Neural cell (in vitro differentiated cells): ENCODE data around the gene CMTM5. TPM values are rescaled to one million over a fixed set of nuclear protein-coding genes. Genes with fewer than 3 reads are reported as not detected.

Experiments
- H2AFZ ChIP-seq: fragments of 200-600, 300-800 bp; sonication (generic), shearing (Covaris generic); 2 replicates; pipeline ENCODE4 v1.6.0; 2014; ENCODE audit warnings: low read depth, mild to moderate bottlenecking, antibody characterized with exemption, low read length, moderate library complexity
- H3F3A ChIP-seq: fragments of 200-600 bp; shearing (Covaris generic); 2 replicates; pipeline ENCODE4 v1.6.1; 2016; ENCODE audit warnings: mild to moderate bottlenecking, moderate library complexity, mixed read lengths, antibody characterized with exemption, low read length; ENCODE audit not compliant: insufficient read depth, poor library complexity, severe bottlenecking
- H3K27ac ChIP-seq: fragments of 200-600, 300-800 bp; sonication (generic), shearing (Covaris generic); 2 replicates; pipeline ENCODE4 v1.5.1; 2014; ENCODE audit warnings: mild to moderate bottlenecking, low read length, moderate library complexity
- H3K27me3 ChIP-seq: fragments of 300-800, 200-600 bp; sonication (generic), shearing (Covaris generic); 2 replicates; pipeline ENCODE4 v1.6.0; 2014; ENCODE audit warnings: mild to moderate bottlenecking, low read depth, low read length, moderate library complexity; ENCODE audit not compliant: insufficient read depth
- H3K36me3 ChIP-seq: fragments of 300-800, 200-600 bp; sonication (generic), shearing (Covaris generic); 2 replicates; pipeline ENCODE4 v1.5.1; 2014; ENCODE audit warnings: mild to moderate bottlenecking, antibody characterized with exemption, low read length, moderate library complexity; ENCODE audit not compliant: insufficient read depth
- H3K4me2 ChIP-seq: fragments of 300-800, 200-600 bp; sonication (generic), shearing (Covaris generic); 2 replicates; pipeline ENCODE4 v1.6.0; 2014; ENCODE audit warnings: mild to moderate bottlenecking, low read length
- H3K4me3 ChIP-seq: fragments of 300-800, 200-600 bp; sonication (generic), shearing (Covaris generic); 2 replicates; pipeline ENCODE4 v1.5.1; 2014; ENCODE audit warnings: mild to moderate bottlenecking, low read length, moderate library complexity
- H3K79me2 ChIP-seq: fragments of 200-600 bp; shearing (Covaris generic); replicated peaks from 2 replicates; pipeline ENCODE4 v1.6.0; 2014; ENCODE audit warnings: mild to moderate bottlenecking, low read length, moderate library complexity; ENCODE audit not compliant: insufficient read depth
- H3K9ac ChIP-seq: fragments of 300-800, 200-600 bp; sonication (generic), shearing (Covaris generic); 2 replicates; pipeline ENCODE4 v1.6.1; 2016; ENCODE audit warnings: mild to moderate bottlenecking, low read length, mixed read lengths
- H3K9me2 ChIP-seq: fragments of 200-600 bp; shearing (Covaris generic); 2 replicates; pipeline ENCODE4 v1.6.1; 2016; ENCODE audit warnings: mild to moderate bottlenecking, low read length, mixed read lengths; ENCODE audit not compliant: insufficient read depth
- H3K9me3 ChIP-seq: fragments of 200-600, 300-800 bp; sonication (generic), shearing (Covaris generic); 2 replicates; pipeline ENCODE4 v1.6.1; 2016; ENCODE audit warnings: mild to moderate bottlenecking, mixed run types, low read length, moderate library complexity, mixed read lengths
- H4K20me1 ChIP-seq: fragments of 200-600 bp; shearing (Covaris generic); 2 replicates; pipeline ENCODE4 v1.6.1; 2016; ENCODE audit warnings: mild to moderate bottlenecking, mixed run types; ENCODE audit not compliant: insufficient read depth
- CTCF ChIP-seq: fragments of 450-650 bp; IDR thresholded peaks from 2 replicates; pipeline ENCODE4 v1.5.1; 2014; ENCODE audit warnings: antibody characterized with exemption, mild to moderate bottlenecking, moderate library complexity; ENCODE audit not compliant: poor library complexity, severe bottlenecking
- EP300 ChIP-seq: fragments of 450-650 bp; conservative IDR thresholded peaks from 2 replicates; pipeline ENCODE4 v1.6.1; 2014; ENCODE audit warnings: antibody characterized with exemption, mild to moderate bottlenecking, moderate library complexity; ENCODE audit not compliant: poor library complexity, severe bottlenecking
- EZH2 ChIP-seq: fragments of 200-600, 300-800 bp; shearing (Covaris generic), sonication (generic); IDR thresholded peaks from 2 replicates; pipeline ENCODE4 v1.6.1; 2014; ENCODE audit warnings: antibody characterized with exemption, low read length, borderline replicate concordance, mild to moderate bottlenecking; ENCODE audit not compliant: insufficient read depth, poor library complexity, severe bottlenecking
- MXI1 ChIP-seq: fragments of 450-650 bp; conservative IDR thresholded peaks from 2 replicates; pipeline ENCODE4 v1.6.1; 2014; ENCODE audit warnings: antibody characterized with exemption, mild to moderate bottlenecking; ENCODE audit not compliant: poor library complexity, severe bottlenecking
- POLR2AphosphoS5 ChIP-seq: IDR thresholded peaks from 2 replicates; pipeline ENCODE4 v1.6.1; 2012
- RAD21 ChIP-seq: fragments of 450-650 bp; conservative IDR thresholded peaks from 2 replicates; pipeline ENCODE4 v1.6.1; 2014; ENCODE audit warnings: antibody characterized with exemption, mild to moderate bottlenecking, moderate library complexity
- REST ChIP-seq: IDR thresholded peaks from 2 replicates; pipeline ENCODE4 v1.6.1; 2012; ENCODE audit warnings: borderline replicate concordance
- SMC3 ChIP-seq: fragments of 450-650 bp; conservative IDR thresholded peaks from 2 replicates; pipeline ENCODE4 v1.6.1; 2014; ENCODE audit warnings: antibody characterized with exemption, mild to moderate bottlenecking, moderate library complexity; ENCODE audit not compliant: poor library complexity
- TAF1 ChIP-seq: IDR thresholded peaks from 2 replicates; pipeline ENCODE4 v1.6.1; 2012; ENCODE audit warnings: low read depth
- polyA plus RNA-seq: library from polyadenylated mRNA; depleted of rRNA; stranded (reverse); fragments of >200 nt; gene quantifications from 2 replicates; pipeline ENCODE4 v1.2.3, GENCODE V29; 2014

Gene CMTM5
- polyA plus RNA-seq, 1 donor from 2014 or later, result not detected

GRCh38 chr14:23375527-23376251 is 1.2 kb upstream of the CMTM5 start:
- TF ChIP-seq EZH2, result no peak
- no peak for TF ChIP-seq EP300
- TF ChIP-seq TAF1, result no peak
- no peak overlapping the region for H3K4me3 ChIP-seq
- H3K27ac ChIP-seq, result no peak overlapping the region
- H3K79me2 ChIP-seq, result no peaks in the 10 kb centered on the region
- no peak overlapping the region for H3K9ac ChIP-seq
- H3F3A ChIP-seq, result no peaks in the 10 kb centered on the region
- no peaks in the 10 kb centered on the region for H3K36me3 ChIP-seq
- no peaks in the 10 kb centered on the region for H4K20me1 ChIP-seq
- no peaks in the 10 kb centered on the region for H3K9me2 ChIP-seq
- no peaks in the 10 kb centered on the region for H3K27me3 ChIP-seq
- no peaks in the 10 kb centered on the region for H3K9me3 ChIP-seq
- no peak overlapping the region for H2AFZ ChIP-seq
- no peak overlapping the region for H3K4me2 ChIP-seq

GRCh38 chr14:23377198-23377550 is 328 bp downstream of the CMTM5 start:
- H3K9me2 ChIP-seq, result no peaks in the 10 kb centered on the region
- no peak overlapping the region for H3K4me2 ChIP-seq
- no peak overlapping the region for H2AFZ ChIP-seq
- H3K36me3 ChIP-seq, result no peaks in the 10 kb centered on the region
- H3K4me3 ChIP-seq, result no peak overlapping the region
- no peaks in the 10 kb centered on the region for H3K79me2 ChIP-seq
- no peak for TF ChIP-seq TAF1
- TF ChIP-seq REST, result no peak
- TF ChIP-seq CTCF, result no peak
- TF ChIP-seq EZH2, result no peak
- TF ChIP-seq POLR2AphosphoS5, result no peak
- no peak for TF ChIP-seq SMC3
- no peak for TF ChIP-seq EP300
- TF ChIP-seq RAD21, result no peak
- TF ChIP-seq MXI1, result no peak
- H4K20me1 ChIP-seq, result no peaks in the 10 kb centered on the region
- no peak overlapping the region for H3K9ac ChIP-seq
- H3F3A ChIP-seq, result no peaks in the 10 kb centered on the region
- no peaks in the 10 kb centered on the region for H3K9me3 ChIP-seq
- no peaks in the 10 kb centered on the region for H3K27me3 ChIP-seq
- no peak overlapping the region for H3K27ac ChIP-seq
